H9 (cell line): ENCODE data around the gene KIF2C. TPM values are rescaled to one million over a fixed set of nuclear protein-coding genes. Genes with fewer than 3 reads are reported as not detected.

Experiments
- DNase-seq: peaks from one replicate; pipeline ENCODE4 v3.0.0-alpha.2; 2017
- H2AFZ ChIP-seq: one replicate; pipeline ENCODE4 v1.6.1; 2013; ENCODE audit warnings: mild to moderate bottlenecking, low read length, control low read depth, moderate library complexity
- H2AK5ac ChIP-seq: 2 replicates; pipeline ENCODE4 v1.6.1; 2013; ENCODE audit warnings: low read length, control low read depth, mixed read lengths; ENCODE audit not compliant: insufficient read length
- H2BK120ac ChIP-seq: one replicate; pipeline ENCODE4 v1.6.1; 2013; ENCODE audit warnings: low read depth, mild to moderate bottlenecking, low read length, control low read depth, inconsistent platforms; ENCODE audit not compliant: poor library complexity, severe bottlenecking
- H2BK12ac ChIP-seq: 2 replicates; pipeline ENCODE4 v1.6.1; 2013; ENCODE audit warnings: low read length, control low read depth, mixed read lengths, low read depth; ENCODE audit not compliant: insufficient read length
- H2BK15ac ChIP-seq: 2 replicates; pipeline ENCODE4 v1.6.1; 2013; ENCODE audit warnings: low read depth, low read length, control low read depth
- H2BK20ac ChIP-seq: one replicate; pipeline ENCODE4 v1.6.1; 2013; ENCODE audit warnings: low read depth, mild to moderate bottlenecking, low read length, control low read depth, inconsistent platforms; ENCODE audit not compliant: poor library complexity, severe bottlenecking
- H2BK5ac ChIP-seq: 2 replicates; pipeline ENCODE4 v1.6.1; 2013; ENCODE audit warnings: low read length, control low read depth, mixed read lengths; ENCODE audit not compliant: insufficient read length
- H3K14ac ChIP-seq: 2 replicates; pipeline ENCODE4 v1.6.1; 2013; ENCODE audit warnings: low read length, control low read depth; ENCODE audit not compliant: insufficient read depth
- H3K18ac ChIP-seq: 2 replicates; pipeline ENCODE4 v1.6.1; 2013; ENCODE audit warnings: low read depth, mild to moderate bottlenecking, mixed read lengths, low read length, control low read depth; ENCODE audit not compliant: insufficient read length
- H3K23ac ChIP-seq: 2 replicates; pipeline ENCODE4 v1.6.1; 2013; ENCODE audit warnings: low read length, control low read depth, mixed read lengths, low read depth; ENCODE audit not compliant: insufficient read length
- H3K23me2 ChIP-seq: 2 replicates; pipeline ENCODE4 v1.6.1; 2013; ENCODE audit warnings: low read depth, mild to moderate bottlenecking, mixed read lengths, low read length, control low read depth; ENCODE audit not compliant: insufficient read length, poor library complexity, severe bottlenecking
- H3K27ac ChIP-seq: 2 replicates; pipeline ENCODE4 v1.5.1; 2013; ENCODE audit warnings: low read length, control low read depth, mixed read lengths, low read depth; ENCODE audit not compliant: insufficient read length
- H3K27me3 ChIP-seq: 2 replicates; pipeline ENCODE4 v1.6.1; 2013; ENCODE audit warnings: low read length, control low read depth, inconsistent platforms; ENCODE audit not compliant: insufficient read depth
- H3K4ac ChIP-seq: 2 replicates; pipeline ENCODE4 v1.6.1; 2013; ENCODE audit warnings: low read depth, mild to moderate bottlenecking, control low read depth, inconsistent platforms, low read length, moderate library complexity
- H3K4me1 ChIP-seq: 2 replicates; pipeline ENCODE4 v1.6.1; 2013; ENCODE audit warnings: low read length, control low read depth, inconsistent platforms; ENCODE audit not compliant: insufficient read depth
- H3K4me2 ChIP-seq: 2 replicates; pipeline ENCODE4 v1.6.1; 2013; ENCODE audit warnings: low read length, control low read depth, mixed read lengths; ENCODE audit not compliant: insufficient read length, insufficient read depth
- H3K56ac ChIP-seq: 2 replicates; pipeline ENCODE4 v1.6.1; 2013; ENCODE audit warnings: low read depth, mild to moderate bottlenecking, mixed read lengths, low read length, control low read depth; ENCODE audit not compliant: insufficient read length
- H3K79me1 ChIP-seq: 2 replicates; pipeline ENCODE4 v1.6.1; 2013; ENCODE audit warnings: low read depth, mild to moderate bottlenecking, moderate library complexity, low read length, control low read depth, inconsistent platforms; ENCODE audit not compliant: insufficient read depth, poor library complexity, severe bottlenecking
- H3K79me2 ChIP-seq: 2 replicates; pipeline ENCODE4 v1.6.1; 2013; ENCODE audit warnings: low read length, control low read depth, inconsistent platforms; ENCODE audit not compliant: insufficient read depth
- H3K9ac ChIP-seq: 2 replicates; pipeline ENCODE4 v1.6.1; 2013; ENCODE audit warnings: low read length, control low read depth, mixed read lengths; ENCODE audit not compliant: insufficient read length; ENCODE audit errors: extremely low read depth
- H3K9me3 ChIP-seq: one replicate; pipeline ENCODE4 v1.6.1; 2013; ENCODE audit warnings: low read depth, low read length, inconsistent platforms; ENCODE audit not compliant: control insufficient read depth
- H3T11ph ChIP-seq: one replicate; pipeline ENCODE4 v1.6.1; 2013; ENCODE audit warnings: mild to moderate bottlenecking, low read length, control low read depth, inconsistent platforms
- H4K20me1 ChIP-seq: one replicate; pipeline ENCODE4 v1.6.1; 2013; ENCODE audit not compliant: control insufficient read depth, insufficient read length, insufficient read depth
- H4K5ac ChIP-seq: 2 replicates; pipeline ENCODE4 v1.6.1; 2013; ENCODE audit warnings: low read depth, mild to moderate bottlenecking, mixed read lengths, low read length, control low read depth; ENCODE audit not compliant: insufficient read length
- H4K8ac ChIP-seq: replicated peaks from 2 replicates; pipeline ENCODE4 v1.6.1; 2013; ENCODE audit warnings: low read length, control low read depth, mixed read lengths, low read depth; ENCODE audit not compliant: insufficient read length
- H4K91ac ChIP-seq: 2 replicates; pipeline ENCODE4 v1.6.1; 2013; ENCODE audit warnings: low read depth, mild to moderate bottlenecking, moderate library complexity, mixed read lengths, low read length, control low read depth; ENCODE audit not compliant: insufficient read length
- H3K27ac Mint-ChIP-seq, 3 experiments: 2 replicates in 2 of 3; 3 replicates in 1 of 3; pipeline ENCODE4 v1.8.0; 2020 to 2021; ENCODE audit warnings: mixed read lengths in 3 of 3, mild to moderate bottlenecking in 1 of 3, moderate library complexity in 1 of 3
- H3K27me3 Mint-ChIP-seq: 2 replicates; pipeline ENCODE4 v1.8.0; 2021; ENCODE audit warnings: low read depth, mild to moderate bottlenecking, moderate library complexity, mixed read lengths
- H3K36me3 Mint-ChIP-seq, 3 experiments: 2 replicates in 2 of 3; 3 replicates in 1 of 3; pipeline ENCODE4 v1.8.0; 2020 to 2021; ENCODE audit warnings: low read depth in 3 of 3, mixed read lengths in 3 of 3; ENCODE audit not compliant: insufficient read depth in 1 of 3
- H3K4me1 Mint-ChIP-seq, 2 experiments: 2 replicates each; pipeline ENCODE4 v1.8.0; 2020; ENCODE audit warnings: mixed read lengths in 2 of 2
- H3K4me3 Mint-ChIP-seq, 2 experiments: 2 replicates in 1 of 2; 3 replicates in 1 of 2; pipeline ENCODE4 v1.8.0; 2020 to 2021; ENCODE audit warnings: mild to moderate bottlenecking in 2 of 2, mixed read lengths in 2 of 2, moderate library complexity in 1 of 2
- H3K9me3 Mint-ChIP-seq, 2 experiments: 2 replicates in 1 of 2; 3 replicates in 1 of 2; pipeline ENCODE4 v1.8.0; 2020; ENCODE audit warnings: mild to moderate bottlenecking in 2 of 2, mixed read lengths in 2 of 2, moderate library complexity in 1 of 2
- WGBS: extraction: QIAGEN DNeasy Blood & Tissue Kit; methylation state at CpG from one replicate; pipeline ENCODE4 v1.1.7; 2013; ENCODE audit warnings: missing lambda C conversion rate, low lambda C conversion rate, mixed read lengths; ENCODE audit not compliant: insufficient read length; ENCODE audit errors: extremely low coverage; 5-methylcytosine and 5-hydroxymethylcytosine counted together
- total RNA-seq: library from RNA; stranded (reverse); gene quantifications from 2 replicates; pipeline ENCODE4 v1.2.1, GENCODE V29; 2021
- TF ChIP-seq, protein P1 (sequence below): fragments of 200-600 bp; sonication (generic); conservative IDR thresholded peaks from 3 replicates; pipeline ENCODE4 v1.8.0; 2021; ENCODE audit warnings: antibody characterized with exemption, mild to moderate bottlenecking

The KIF2C gene
- total RNA-seq, 1 experiment from 2014 or later = 73.1 TPM

DNA sequence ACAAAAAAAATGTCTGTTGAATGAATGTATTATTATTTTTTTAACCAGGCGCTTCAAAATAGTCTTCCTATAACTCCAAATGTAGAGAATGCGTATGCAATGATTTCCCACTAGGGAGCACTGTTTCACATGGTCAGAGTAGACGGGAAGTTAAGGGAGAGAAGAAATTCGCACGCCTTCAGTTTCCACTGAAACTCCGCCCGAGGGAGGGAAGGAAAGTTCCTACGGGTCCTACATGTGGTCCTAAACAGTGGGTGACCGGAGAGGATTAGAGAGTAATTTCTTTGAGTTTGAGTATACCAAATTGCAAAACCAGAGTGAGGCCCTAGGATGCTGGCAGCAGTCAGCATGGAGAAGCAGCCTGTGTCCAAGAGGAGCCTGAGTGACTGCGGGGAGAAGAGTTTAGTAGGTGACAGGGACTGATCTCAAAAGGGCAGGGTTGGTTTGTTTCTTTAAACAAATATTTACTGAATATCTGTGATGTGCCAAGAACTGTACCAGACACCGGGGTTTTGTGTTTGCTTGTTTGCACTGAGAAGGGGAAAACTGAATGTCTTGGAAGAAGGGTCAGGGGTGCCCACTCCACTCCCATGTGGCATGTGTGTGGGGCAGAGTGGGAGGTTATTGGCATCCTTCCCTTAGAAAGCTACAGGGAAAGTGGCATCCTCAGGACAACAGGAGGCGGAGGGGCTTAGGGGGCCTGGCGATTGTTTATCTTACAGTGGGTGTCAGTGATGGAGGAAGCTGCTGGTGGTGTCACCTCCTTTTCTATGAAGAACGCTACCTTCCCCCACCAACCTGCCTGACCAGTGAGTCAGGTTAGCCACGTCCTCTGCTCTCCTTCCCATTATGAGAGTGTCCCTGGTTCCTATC, 31.4 kb upstream of the KIF2C start:
- peak overlapping the region in 1 of 3 experiments; percentile 2; a peak in 1 of 7 replicates for H3K27ac Mint-ChIP-seq

More for the DNA sequence above, 31.4 kb upstream of the KIF2C start:
- H2BK5ac ChIP-seq = no peak overlapping the region
- no peaks in the 10 kb centered on the region for H3K79me2 ChIP-seq
- H4K8ac ChIP-seq = no peak overlapping the region
- no peak overlapping the region for H3K4me2 ChIP-seq
- H4K5ac ChIP-seq = no peak overlapping the region
- Mint-ChIP-seq H3K9me3 (peaks cover 11 to 14% of the 10 kb centered on the region in 2 experiments), H3K27me3 (peaks cover 2% of the 10 kb centered on the region; the same call in 1 of the 2 replicates), H3K4me3 (no peak overlapping the region), H3K4me1 (peaks cover 13 to 17% of the 10 kb centered on the region in 2 experiments), H3K36me3 (peaks cover 0 to 12% (median 0%) of the 10 kb centered on the region in 3 experiments; a peak in 4 of 7 replicates)
- H3K23me2 ChIP-seq = no peaks in the 10 kb centered on the region
- H3K14ac ChIP-seq = no peak overlapping the region
- no peak overlapping the region for H2AK5ac ChIP-seq
- no peaks in the 10 kb centered on the region for H4K20me1 ChIP-seq
- H3K9ac ChIP-seq = no peak overlapping the region
- H2BK20ac ChIP-seq = no peak overlapping the region
- no peak overlapping the region for H2BK12ac ChIP-seq
- no peak overlapping the region for H4K91ac ChIP-seq
- H2BK120ac ChIP-seq = no peak overlapping the region
- H3K27me3 ChIP-seq = no peaks in the 10 kb centered on the region
- no peak overlapping the region for H3K18ac ChIP-seq
- TF ChIP-seq, protein P1, sequence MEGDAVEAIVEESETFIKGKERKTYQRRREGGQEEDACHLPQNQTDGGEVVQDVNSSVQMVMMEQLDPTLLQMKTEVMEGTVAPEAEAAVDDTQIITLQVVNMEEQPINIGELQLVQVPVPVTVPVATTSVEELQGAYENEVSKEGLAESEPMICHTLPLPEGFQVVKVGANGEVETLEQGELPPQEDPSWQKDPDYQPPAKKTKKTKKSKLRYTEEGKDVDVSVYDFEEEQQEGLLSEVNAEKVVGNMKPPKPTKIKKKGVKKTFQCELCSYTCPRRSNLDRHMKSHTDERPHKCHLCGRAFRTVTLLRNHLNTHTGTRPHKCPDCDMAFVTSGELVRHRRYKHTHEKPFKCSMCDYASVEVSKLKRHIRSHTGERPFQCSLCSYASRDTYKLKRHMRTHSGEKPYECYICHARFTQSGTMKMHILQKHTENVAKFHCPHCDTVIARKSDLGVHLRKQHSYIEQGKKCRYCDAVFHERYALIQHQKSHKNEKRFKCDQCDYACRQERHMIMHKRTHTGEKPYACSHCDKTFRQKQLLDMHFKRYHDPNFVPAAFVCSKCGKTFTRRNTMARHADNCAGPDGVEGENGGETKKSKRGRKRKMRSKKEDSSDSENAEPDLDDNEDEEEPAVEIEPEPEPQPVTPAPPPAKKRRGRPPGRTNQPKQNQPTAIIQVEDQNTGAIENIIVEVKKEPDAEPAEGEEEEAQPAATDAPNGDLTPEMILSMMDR = peak; percentile 78
- H2BK15ac ChIP-seq = no peak overlapping the region
- H3K9me3 ChIP-seq = no peaks in the 10 kb centered on the region
- no peaks in the 10 kb centered on the region for H3K4me1 ChIP-seq
- H3K79me1 ChIP-seq = no peaks in the 10 kb centered on the region
- H3K27ac ChIP-seq = no peak overlapping the region
- no peak overlapping the region; the same call in 1 of the 2 replicates for H3K4ac ChIP-seq
- no CpG with 5 or more reads among the region's 15 CpGs for WGBS
- no peak overlapping the region for H3K23ac ChIP-seq
- DNase-seq = peak; percentile 56
- peak overlapping the region; percentile 51 for H2AFZ ChIP-seq
- H3T11ph ChIP-seq = no peak overlapping the region
- H3K56ac ChIP-seq = no peak overlapping the region
